Measurements from ENCODE around the gene EIF3L. TPM values are rescaled to one million over a fixed set of nuclear protein-coding genes. Genes with fewer than 3 reads are reported as not detected.
A peak's percentile ranks its signal among the peaks of the same experiment; 100 is the strongest.

The EIF3L gene
- total RNA-seq, 1 experiment from 2014 or later = 652 TPM

GRCh38 chr22:37918580-37919270 is 69.5 kb downstream of the EIF3L start:
- DNase-seq = no peak
- H3K4me3 ChIP-seq (ENCODE audit: insufficient read depth, low read depth, low read length) = no peak overlapping the region
- no peaks in the 10 kb centered on the region for H3K27me3 ChIP-seq (ENCODE audit: control insufficient read depth, insufficient read depth, low read length)
- peaks cover 6% of the 10 kb centered on the region for H3K36me3 ChIP-seq (replicated peaks; ENCODE audit: control insufficient read depth, insufficient read depth, low read length)

DNA sequence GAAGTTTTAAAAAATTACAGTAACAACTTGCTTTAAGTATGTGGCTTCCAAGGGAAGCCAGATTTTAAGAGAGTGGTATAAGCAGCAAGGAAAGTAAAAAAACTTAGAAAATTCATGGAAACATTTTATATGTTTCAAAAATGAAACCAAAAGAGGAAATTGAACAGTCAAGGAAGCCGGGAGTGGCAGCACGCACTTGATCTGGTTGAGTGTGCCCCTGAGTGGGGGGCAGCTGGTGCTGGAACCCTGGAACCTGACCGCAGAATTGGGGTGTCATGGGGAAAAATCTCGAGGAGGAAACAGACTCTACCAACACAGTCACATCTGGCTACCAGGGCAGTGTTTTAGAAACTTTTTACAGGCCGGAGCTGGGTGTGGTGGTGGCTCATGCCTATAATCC is 70.9 kb downstream of the EIF3L start:
- Histone ChIP-seq H3K36me3 (replicated peaks; ENCODE audit: control insufficient read depth, insufficient read depth, low read length) (peaks cover 6% of the 10 kb centered on the region), H3K27me3 (ENCODE audit: control insufficient read depth, insufficient read depth, low read length) (no peaks in the 10 kb centered on the region), H3K4me3 (ENCODE audit: insufficient read depth, low read depth, low read length) (no peak overlapping the region)
- DNase-seq = no peak

GRCh38 chr22:37922191-37922590 is 73.0 kb downstream of the EIF3L start:
- DNase-seq = peak; percentile 72
- no peak overlapping the region for H3K4me3 ChIP-seq (ENCODE audit: insufficient read depth, low read depth, low read length)
- peaks cover 14% of the 10 kb centered on the region for H3K36me3 ChIP-seq (replicated peaks; ENCODE audit: control insufficient read depth, insufficient read depth, low read length)
- no peaks in the 10 kb centered on the region for H3K27me3 ChIP-seq (ENCODE audit: control insufficient read depth, insufficient read depth, low read length)

DNA sequence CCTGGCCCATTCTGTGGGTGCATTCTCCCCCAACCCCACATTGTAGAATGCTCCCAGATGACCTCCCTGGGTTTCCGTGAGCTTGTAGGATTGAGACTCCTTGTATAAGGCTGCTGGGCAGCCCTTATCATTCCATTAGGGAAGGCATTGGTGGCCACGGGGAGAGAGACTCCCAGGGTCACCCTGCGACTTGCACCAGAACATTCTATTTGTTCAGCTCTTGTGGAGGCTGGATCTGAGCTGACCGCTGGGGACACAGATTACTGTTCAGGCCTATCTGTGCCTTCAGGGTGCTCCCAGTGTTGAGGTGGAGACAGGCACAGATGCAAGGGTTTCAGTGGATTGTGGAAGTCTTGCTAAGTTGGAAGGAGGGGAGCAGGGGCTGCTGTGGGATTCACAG is 74.7 kb downstream of the EIF3L start:
- peaks cover 15% of the 10 kb centered on the region for H3K36me3 ChIP-seq (replicated peaks; ENCODE audit: control insufficient read depth, insufficient read depth, low read length)
- H3K4me3 ChIP-seq (ENCODE audit: insufficient read depth, low read depth, low read length) = no peak overlapping the region
- no peak for DNase-seq
- no peaks in the 10 kb centered on the region for H3K27me3 ChIP-seq (ENCODE audit: control insufficient read depth, insufficient read depth, low read length)

- H3K4me3 ChIP-seq (ENCODE audit: insufficient read depth, low read depth, low read length) = no peak overlapping the region
- peaks cover 16% of the 10 kb centered on the region for H3K36me3 ChIP-seq (replicated peaks; ENCODE audit: control insufficient read depth, insufficient read depth, low read length)
- DNase-seq = no peak
- H3K27me3 ChIP-seq (ENCODE audit: control insufficient read depth, insufficient read depth, low read length) = no peaks in the 10 kb centered on the region
Observed at GRCh38 chr22:37924386-37925065, 75.3 kb downstream of the EIF3L start.

GRCh38 chr22:37925330-37925729 is 76.1 kb downstream of the EIF3L start:
- no peak for DNase-seq
- H3K4me3 ChIP-seq (ENCODE audit: insufficient read depth, low read depth, low read length) = no peak overlapping the region
- peaks cover 16% of the 10 kb centered on the region for H3K36me3 ChIP-seq (replicated peaks; ENCODE audit: control insufficient read depth, insufficient read depth, low read length)
- no peaks in the 10 kb centered on the region for H3K27me3 ChIP-seq (ENCODE audit: control insufficient read depth, insufficient read depth, low read length)

DNA sequence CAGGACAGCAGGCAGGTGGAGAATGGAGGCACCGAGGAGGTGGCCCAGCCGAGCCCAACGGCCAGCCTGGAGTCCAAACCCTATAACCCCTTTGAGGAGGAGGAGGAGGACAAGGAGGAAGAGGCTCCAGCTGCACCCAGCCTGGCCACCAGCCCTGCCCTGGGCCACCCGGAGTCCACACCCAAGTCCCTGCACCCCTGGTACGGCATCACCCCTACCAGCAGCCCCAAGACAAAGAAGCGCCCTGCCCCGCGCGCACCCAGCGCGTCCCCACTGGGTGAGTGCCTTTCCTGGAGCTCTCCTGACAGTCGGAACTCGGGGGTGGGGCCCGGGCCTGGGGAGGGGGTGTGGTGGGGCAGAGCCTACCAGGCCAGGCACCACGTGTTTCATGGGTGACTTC is 76.5 kb downstream of the EIF3L start:
- no peak for DNase-seq
- Histone ChIP-seq H3K36me3 (replicated peaks; ENCODE audit: control insufficient read depth, insufficient read depth, low read length) (peaks cover 16% of the 10 kb centered on the region), H3K27me3 (ENCODE audit: control insufficient read depth, insufficient read depth, low read length) (no peaks in the 10 kb centered on the region), H3K4me3 (ENCODE audit: insufficient read depth, low read depth, low read length) (no peak overlapping the region)

- Histone ChIP-seq H3K4me3 (ENCODE audit: insufficient read depth, low read depth, low read length) (no peak overlapping the region), H3K36me3 (replicated peaks; ENCODE audit: control insufficient read depth, insufficient read depth, low read length) (peaks cover 16% of the 10 kb centered on the region), H3K27me3 (ENCODE audit: control insufficient read depth, insufficient read depth, low read length) (no peaks in the 10 kb centered on the region)
- no peak for DNase-seq
Observed at GRCh38 chr22:37926358-37926757, 77.1 kb downstream of the EIF3L start.

DNA sequence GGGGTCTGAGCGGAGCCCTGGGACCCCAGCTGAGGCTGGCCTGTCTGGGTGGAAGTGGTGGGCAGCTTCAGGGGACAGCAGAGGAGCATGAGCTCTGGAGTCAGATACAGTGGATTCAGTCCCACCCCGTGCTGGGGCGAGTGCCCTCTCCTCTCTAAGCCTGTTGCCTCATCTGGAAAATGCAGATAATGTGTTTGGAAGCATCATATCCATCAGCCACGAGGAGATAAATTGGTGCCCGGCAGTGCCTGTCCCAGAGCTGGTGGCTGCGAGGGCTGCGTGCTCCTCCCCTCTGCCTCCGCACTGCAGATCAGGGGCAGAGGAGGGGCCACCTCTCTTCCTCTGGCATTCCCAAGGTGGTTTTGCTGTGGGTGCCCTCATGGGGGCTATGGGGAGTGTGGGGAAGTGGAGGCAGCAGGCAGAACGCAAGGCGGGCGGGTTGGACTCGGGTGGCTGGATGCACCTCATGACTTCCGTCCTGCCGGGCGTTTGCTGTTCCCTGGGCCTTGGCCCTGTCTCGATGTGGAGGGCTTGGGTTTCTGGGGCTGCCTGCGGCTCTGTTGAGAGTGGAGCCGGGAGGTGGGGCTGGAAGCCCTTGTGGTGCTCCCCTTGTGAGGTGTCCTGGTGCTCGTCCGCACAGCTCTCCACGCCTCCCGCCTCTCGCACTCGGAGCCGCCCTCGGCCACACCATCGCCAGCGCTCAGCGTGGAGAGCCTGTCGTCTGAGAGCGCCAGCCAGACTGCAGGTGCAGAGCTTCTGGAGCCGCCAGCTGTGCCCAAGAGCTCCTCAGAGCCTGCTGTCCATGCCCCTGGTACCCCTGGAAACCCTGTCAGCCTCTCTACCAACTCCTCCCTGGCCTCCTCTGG is 77.8 kb downstream of the EIF3L start:
- Histone ChIP-seq H3K36me3 (replicated peaks; ENCODE audit: control insufficient read depth, insufficient read depth, low read length) (peaks cover 19% of the 10 kb centered on the region), H3K27me3 (ENCODE audit: control insufficient read depth, insufficient read depth, low read length) (no peaks in the 10 kb centered on the region)
- no peak for DNase-seq

GRCh38 chr22:37927637-37927936 is 78.4 kb downstream of the EIF3L start:
- no peak overlapping the region for H3K4me3 ChIP-seq (ENCODE audit: insufficient read depth, low read depth, low read length)
- no peak for DNase-seq
- H3K36me3 ChIP-seq (replicated peaks; ENCODE audit: control insufficient read depth, insufficient read depth, low read length) = peaks cover 21% of the 10 kb centered on the region
- H3K27me3 ChIP-seq (ENCODE audit: control insufficient read depth, insufficient read depth, low read length) = no peaks in the 10 kb centered on the region

More for the DNA sequence above, 77.8 kb downstream of the EIF3L start:
- H3K4me3 ChIP-seq (ENCODE audit: insufficient read depth, low read depth, low read length) = no peak overlapping the region

DNA sequence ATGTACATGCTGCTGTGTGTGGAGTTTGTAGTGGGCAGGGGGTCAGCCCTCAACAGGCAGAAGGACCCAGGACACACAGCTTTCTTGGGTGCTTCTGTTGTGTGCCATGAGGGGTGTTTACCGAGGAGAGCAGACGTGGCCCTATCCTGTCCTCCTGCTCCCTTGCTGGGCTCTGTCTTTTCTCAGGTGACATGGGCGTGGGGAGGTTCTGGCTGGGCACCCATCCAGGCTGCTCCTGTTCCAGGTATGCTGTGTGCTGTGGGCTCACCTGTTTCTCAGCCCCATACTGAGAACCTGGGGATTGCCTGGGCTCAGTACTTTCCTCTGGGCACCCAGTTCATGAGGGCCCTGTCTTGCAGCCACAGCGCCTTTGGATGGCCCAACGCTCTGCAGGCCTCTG is 80.2 kb downstream of the EIF3L start:
- no peaks in the 10 kb centered on the region for H3K27me3 ChIP-seq (ENCODE audit: control insufficient read depth, insufficient read depth, low read length)
- H3K36me3 ChIP-seq (replicated peaks; ENCODE audit: control insufficient read depth, insufficient read depth, low read length) = peaks cover 21% of the 10 kb centered on the region
- H3K4me3 ChIP-seq (ENCODE audit: insufficient read depth, low read depth, low read length) = no peak overlapping the region
- DNase-seq = no peak

DNA sequence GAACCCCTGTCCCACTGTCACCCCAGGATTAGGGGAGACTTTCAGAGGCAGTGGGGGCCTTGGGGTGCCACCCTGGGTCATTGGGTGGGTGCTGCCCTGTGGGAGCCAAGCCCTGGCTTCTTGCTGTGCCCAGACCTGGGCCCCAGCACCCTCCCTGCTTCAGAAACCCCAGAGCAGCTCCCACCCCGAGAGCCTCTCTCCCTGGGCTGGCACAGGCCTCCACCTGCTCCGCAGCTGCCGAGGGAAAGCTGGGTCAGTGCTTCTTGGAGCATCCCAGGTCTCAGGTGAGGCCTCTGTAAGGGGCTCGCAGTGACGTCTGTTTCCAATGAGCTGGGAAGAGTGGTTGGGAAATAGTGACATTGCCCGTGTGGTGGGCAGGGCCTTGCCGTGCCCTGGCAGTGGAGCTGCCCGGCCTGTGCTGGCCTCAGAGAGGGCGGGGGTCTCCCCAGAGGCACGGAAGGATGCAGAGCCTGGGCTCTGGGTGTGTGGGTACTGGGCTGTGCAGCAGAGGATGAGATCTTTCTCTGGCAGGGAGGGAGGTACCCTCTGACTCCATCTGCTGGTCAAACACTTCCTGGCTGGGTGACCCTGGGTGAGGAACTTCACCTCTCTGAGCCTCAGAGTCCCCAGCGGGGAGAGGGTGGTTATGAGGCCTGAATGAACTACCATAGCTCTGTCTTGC is 81.2 kb downstream of the EIF3L start:
- peaks cover 19% of the 10 kb centered on the region for H3K36me3 ChIP-seq (replicated peaks; ENCODE audit: control insufficient read depth, insufficient read depth, low read length)
- DNase-seq = peak; percentile 84

GRCh38 chr22:37930952-37931440 is 81.8 kb downstream of the EIF3L start:
- Histone ChIP-seq H3K36me3 (replicated peaks; ENCODE audit: control insufficient read depth, insufficient read depth, low read length) (peaks cover 16% of the 10 kb centered on the region), H3K27me3 (ENCODE audit: control insufficient read depth, insufficient read depth, low read length) (no peaks in the 10 kb centered on the region), H3K4me3 (ENCODE audit: insufficient read depth, low read depth, low read length) (no peak overlapping the region)
- DNase-seq = no peak

More for the DNA sequence above, 81.2 kb downstream of the EIF3L start:
- Histone ChIP-seq H3K27me3 (ENCODE audit: control insufficient read depth, insufficient read depth, low read length) (no peaks in the 10 kb centered on the region), H3K4me3 (ENCODE audit: insufficient read depth, low read depth, low read length) (no peak overlapping the region)

GRCh38 chr22:37931893-37932389 is 82.7 kb downstream of the EIF3L start:
- peaks cover 14% of the 10 kb centered on the region for H3K36me3 ChIP-seq (replicated peaks; ENCODE audit: control insufficient read depth, insufficient read depth, low read length)
- H3K27me3 ChIP-seq (ENCODE audit: control insufficient read depth, insufficient read depth, low read length) = no peaks in the 10 kb centered on the region
- no peak for DNase-seq
- no peak overlapping the region for H3K4me3 ChIP-seq (ENCODE audit: insufficient read depth, low read depth, low read length)
